OCI-LY1 (cell line): ENCODE measurements around the gene HIC2.
"Not testable (repeated sequence)": the region's sequence is repeated elsewhere in the genome, so short reads cannot be mapped to it uniquely, and the experiment has no call there.

Experiments
- CTCF ChIP-seq: fragments of 200-600 bp; sonication (generic), shearing (Covaris generic); IDR thresholded peaks from 2 replicates; pipeline ENCODE4 v1.5.1; 2017; ENCODE audit warnings: mild to moderate bottlenecking, antibody characterized with exemption, low read length, moderate library complexity, mixed read lengths
- EZH2 ChIP-seq: fragments of 200-600 bp; sonication (generic), shearing (Covaris generic); IDR thresholded peaks from 2 replicates; pipeline ENCODE4 v1.8.0; 2017; ENCODE audit warnings: borderline replicate concordance, mixed run types, mild to moderate bottlenecking, antibody characterized with exemption, low read length, moderate library complexity, mixed read lengths

DNA sequence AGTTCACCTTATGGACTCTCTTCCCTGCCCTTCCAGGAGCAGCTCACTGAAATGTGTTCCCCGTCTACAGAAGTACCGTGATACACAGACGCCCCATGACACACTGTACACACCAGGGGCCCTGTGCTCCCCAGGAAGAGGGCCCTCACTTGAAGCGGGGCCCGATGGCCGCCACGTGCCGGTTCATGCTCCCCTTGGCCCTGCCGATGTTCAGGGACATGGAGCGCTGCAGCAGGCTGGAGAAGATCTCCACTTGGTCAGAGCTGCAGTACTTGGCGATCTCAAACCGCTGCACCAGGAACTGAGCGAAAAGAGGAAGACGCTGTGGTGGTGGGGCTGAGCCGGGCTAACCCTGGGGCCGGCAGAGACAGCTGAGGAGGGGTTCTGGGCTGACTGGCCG lies 70.6 kb downstream of the HIC2 start:
- not testable (repeated sequence) for TF ChIP-seq EZH2, CTCF
